H1 (cell line): Measurements from ENCODE around the gene PPP1R3F. TPM values are rescaled to one million over a fixed set of nuclear protein-coding genes. Genes with fewer than 3 reads are reported as not detected.

Experiments
- BRCA1 ChIP-seq: IDR thresholded peaks from 2 replicates; pipeline ENCODE4 v1.6.1; 2012; ENCODE audit warnings: low read depth, low read length, improper control_type of control experiment
- CTBP2 ChIP-seq: IDR thresholded peaks from 2 replicates; pipeline ENCODE4 v1.7.0; 2011; ENCODE audit warnings: borderline replicate concordance, mild to moderate bottlenecking, moderate library complexity, mixed read lengths, low read length; ENCODE audit not compliant: insufficient read depth, insufficient read length
- JUND ChIP-seq: IDR thresholded peaks from 2 replicates; pipeline ENCODE4 v1.6.1; 2011; ENCODE audit warnings: mild to moderate bottlenecking, improper control_type of control experiment, low read length
- KDM1A ChIP-seq: fragments of 200-600, 300-600 bp; sonication (generic); IDR thresholded peaks from 2 replicates; pipeline ENCODE4 v1.7.1; 2016; ENCODE audit warnings: mild to moderate bottlenecking, low read length, borderline replicate concordance
- KDM5A ChIP-seq: fragments of 200-600 bp; IDR thresholded peaks from 2 replicates; pipeline ENCODE4 v1.7.1; 2012; ENCODE audit warnings: mild to moderate bottlenecking, low read length, inconsistent platforms, mixed read lengths
- TAF1 ChIP-seq: IDR thresholded peaks from 2 replicates; pipeline ENCODE4 v1.6.1; 2011; ENCODE audit warnings: mild to moderate bottlenecking, low read depth, low read length
- ZNF274 ChIP-seq: IDR thresholded peaks from 2 replicates; pipeline ENCODE4 v1.7.0; 2012; ENCODE audit warnings: low read length, borderline replicate concordance; ENCODE audit errors: extremely low read depth
- polyA plus RNA-seq, 7 experiments: library from polyadenylated mRNA; depleted of rRNA in 3 of 7; stranded (reverse) in 5 of 7; unstranded in 2 of 7; fragments of >200 nt in 5 of 7; fragments of 200-250 nt in 2 of 7; gene quantifications; 1 replicate in 5 of 7; 2 replicates in 1 of 7; 4 replicates in 1 of 7; pipeline versions ENCODE4 v1.2.1 to v1.2.3, GENCODE V29; 2011 to 2013; ENCODE audit warnings: missing spikeins in 2 of 7, mixed read lengths in 2 of 7
- total RNA-seq: library from RNA; stranded (reverse); fragmentation: NEBNext Ultra II Directional; extraction: Animal tissue kit (Norgen Biotek cat#: 25700); gene quantifications from 2 replicates; pipeline ENCODE4 v1.2.1, GENCODE V29; 2021

Gene PPP1R3F
- total and polyA plus RNA-seq, 2 of the 8 experiments (the other 6 are each of a cell fraction or from before 2014, with no cell fraction given): 5.1 to 6.8 TPM

DNA sequence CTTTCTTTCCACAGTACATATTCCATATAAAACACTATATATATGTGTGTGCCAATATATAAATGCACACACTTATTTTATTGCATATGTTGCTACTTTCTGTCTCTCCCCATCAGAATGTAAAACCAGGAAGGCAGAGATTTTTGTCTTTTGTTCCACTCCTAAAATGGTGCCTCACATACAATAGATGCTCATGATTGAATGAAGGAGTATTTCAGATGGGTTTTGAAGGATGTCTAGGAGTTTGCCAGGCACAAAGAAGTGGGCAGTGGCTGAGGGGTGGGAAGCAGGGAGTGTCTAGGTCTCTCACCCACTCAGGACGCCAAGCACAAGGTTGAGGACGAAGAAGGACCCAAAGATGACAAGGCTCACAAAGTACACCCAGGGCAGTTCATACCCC, 41.9 kb upstream of the PPP1R3F start (continued):
- TF ChIP-seq TAF1 (no peak), ZNF274 (no peak), CTBP2 (no peak), KDM5A (no peak), BRCA1 (no peak), JUND (no peak), KDM1A (no peak)
- TF ChIP-seq, all 59 proteins: peak for 0
